ENCODE data around the gene ALLC. TPM values are rescaled to one million over a fixed set of nuclear protein-coding genes. Genes with fewer than 3 reads are reported as not detected.
"Not testable (repeated sequence)": the region's sequence is repeated elsewhere in the genome, so short reads cannot be mapped to it uniquely, and the experiment has no call there.

The ALLC gene
- total RNA-seq, 2 donors from 2014 or later = not detected

DNA sequence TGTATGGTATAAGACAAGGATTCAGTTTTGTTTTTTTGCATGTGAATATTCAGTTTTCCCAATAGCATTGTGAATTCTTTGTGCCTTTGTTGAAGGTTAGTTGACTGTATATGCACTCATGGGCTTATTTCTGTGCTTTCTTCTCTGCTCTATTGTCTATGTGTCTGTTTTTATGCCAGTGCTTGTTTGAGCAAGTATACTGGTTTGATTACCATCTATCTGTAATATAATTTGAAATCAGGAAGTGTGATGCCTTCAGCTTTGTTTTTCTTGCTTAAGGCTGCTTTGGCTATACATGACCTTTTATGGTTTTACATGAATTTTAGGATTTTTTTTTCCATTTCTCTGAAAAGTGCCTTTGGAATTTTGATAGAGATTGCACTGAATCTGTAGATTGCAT, 39.6 kb upstream of the ALLC start:
- no peak for ATAC-seq
- H3K4me3 Mint-ChIP-seq = no peak overlapping the region
- DNase-seq = no peak
- H3K9me3 ChIP-seq (ENCODE audit: control insufficient read depth, low read length, poor library complexity, severe bottlenecking) = no peaks in the 10 kb centered on the region
- H3K27ac Mint-ChIP-seq = no peak overlapping the region
- peaks cover 2% of the 10 kb centered on the region for H3K4me1 Mint-ChIP-seq
- H3K27me3 Mint-ChIP-seq = peaks cover 6% of the 10 kb centered on the region
- H3K36me3 Mint-ChIP-seq (ENCODE audit: low read depth) = peaks cover 2% of the 10 kb centered on the region

GRCh38 chr2:3619033-3619432, 39.0 kb upstream of the ALLC start:
- ATAC-seq (no peak), DNase-seq (no peak)
- peaks cover 2% of the 10 kb centered on the region for H3K36me3 Mint-ChIP-seq (ENCODE audit: low read depth)
- H3K4me3 Mint-ChIP-seq = no peak overlapping the region
- no peak overlapping the region for H3K27ac Mint-ChIP-seq
- no peaks in the 10 kb centered on the region for H3K9me3 ChIP-seq (ENCODE audit: control insufficient read depth, low read length, poor library complexity, severe bottlenecking)
- peaks cover 6% of the 10 kb centered on the region for H3K27me3 Mint-ChIP-seq
- H3K4me1 Mint-ChIP-seq = peaks cover 2% of the 10 kb centered on the region

- H3K4me3 Mint-ChIP-seq; ATAC-seq; H3K27ac Mint-ChIP-seq; H3K4me1 Mint-ChIP-seq; H3K9me3 ChIP-seq (ENCODE audit: control insufficient read depth, low read length, poor library complexity, severe bottlenecking); H3K36me3 Mint-ChIP-seq (ENCODE audit: low read depth); H3K27me3 Mint-ChIP-seq; DNase-seq: not testable (repeated sequence)
Measured at GRCh38 chr2:3619661-3620060, 38.3 kb upstream of the ALLC start.

GRCh38 chr2:3620834-3621233, 37.2 kb upstream of the ALLC start:
- peaks cover 2% of the 10 kb centered on the region for H3K4me1 Mint-ChIP-seq
- ATAC-seq = no peak

DNA sequence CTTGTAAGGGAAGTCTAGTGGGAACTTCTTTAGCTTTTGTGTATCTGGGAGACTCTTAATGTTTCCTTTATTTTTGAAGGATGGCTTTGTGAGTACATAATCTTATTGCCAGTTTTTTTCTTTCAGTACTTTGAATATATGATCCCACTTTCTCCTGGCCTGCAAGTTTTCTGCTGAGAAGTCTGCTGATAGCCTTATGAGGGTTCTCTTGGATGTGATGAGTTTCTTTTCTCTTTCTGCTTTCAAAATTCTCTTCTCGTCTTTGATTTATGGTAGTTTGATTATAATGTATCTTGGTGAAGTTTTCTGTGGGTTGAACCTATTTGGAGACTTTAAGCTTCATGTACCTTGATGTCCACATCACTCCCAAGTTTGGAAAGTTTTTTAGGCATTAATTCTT, 35.0 kb upstream of the ALLC start:
- no peaks in the 10 kb centered on the region for H3K9me3 ChIP-seq (ENCODE audit: control insufficient read depth, low read length, poor library complexity, severe bottlenecking)
- H3K4me3 Mint-ChIP-seq = no peak overlapping the region
- peaks cover 5% of the 10 kb centered on the region for H3K4me1 Mint-ChIP-seq
- peaks cover 20% of the 10 kb centered on the region for H3K27me3 Mint-ChIP-seq
- H3K27ac Mint-ChIP-seq = no peak overlapping the region
- H3K36me3 Mint-ChIP-seq (ENCODE audit: low read depth) = peaks cover 5% of the 10 kb centered on the region
- ATAC-seq = no peak
- no peak for DNase-seq

More at GRCh38 chr2:3620834-3621233, 37.2 kb upstream of the ALLC start:
- peaks cover 2% of the 10 kb centered on the region for H3K36me3 Mint-ChIP-seq (ENCODE audit: low read depth)
- H3K9me3 ChIP-seq (ENCODE audit: control insufficient read depth, low read length, poor library complexity, severe bottlenecking) = no peaks in the 10 kb centered on the region
- DNase-seq = no peak
- H3K4me3 Mint-ChIP-seq = no peak overlapping the region
- H3K27ac Mint-ChIP-seq = no peak overlapping the region
- peaks cover 6% of the 10 kb centered on the region for H3K27me3 Mint-ChIP-seq

GRCh38 chr2:3624059-3624794, 33.8 kb upstream of the ALLC start:
- DNase-seq (no peak), ATAC-seq (no peak)
- peaks cover 32% of the 10 kb centered on the region for H3K27me3 Mint-ChIP-seq

GRCh38 chr2:3625186-3625585, 32.8 kb upstream of the ALLC start:
- peaks cover 5% of the 10 kb centered on the region for H3K36me3 Mint-ChIP-seq (ENCODE audit: low read depth)
- H3K4me3 Mint-ChIP-seq = no peak overlapping the region
- DNase-seq = no peak
- ATAC-seq = no peak
- H3K27me3 Mint-ChIP-seq = peaks cover 38% of the 10 kb centered on the region
- H3K4me1 Mint-ChIP-seq = peaks cover 5% of the 10 kb centered on the region
- H3K27ac Mint-ChIP-seq = no peak overlapping the region
- H3K9me3 ChIP-seq (ENCODE audit: control insufficient read depth, low read length, poor library complexity, severe bottlenecking) = no peaks in the 10 kb centered on the region

More at GRCh38 chr2:3624059-3624794, 33.8 kb upstream of the ALLC start:
- H3K4me1 Mint-ChIP-seq = peaks cover 3% of the 10 kb centered on the region
- H3K9me3 ChIP-seq (ENCODE audit: control insufficient read depth, low read length, poor library complexity, severe bottlenecking) = no peaks in the 10 kb centered on the region
- H3K27ac Mint-ChIP-seq = no peak overlapping the region
- peaks cover 5% of the 10 kb centered on the region for H3K36me3 Mint-ChIP-seq (ENCODE audit: low read depth)
- no peak overlapping the region for H3K4me3 Mint-ChIP-seq

- Mint-ChIP-seq H3K36me3 (ENCODE audit: low read depth) (peaks cover 5% of the 10 kb centered on the region), H3K27me3 (peaks cover 32% of the 10 kb centered on the region), H3K27ac (no peak overlapping the region), H3K4me3 (no peak overlapping the region), H3K4me1 (peaks cover 5% of the 10 kb centered on the region)
- no peak for DNase-seq
- no peaks in the 10 kb centered on the region for H3K9me3 ChIP-seq (ENCODE audit: control insufficient read depth, low read length, poor library complexity, severe bottlenecking)
- no peak for ATAC-seq
Measured at GRCh38 chr2:3626118-3626811, 31.7 kb upstream of the ALLC start.

DNA sequence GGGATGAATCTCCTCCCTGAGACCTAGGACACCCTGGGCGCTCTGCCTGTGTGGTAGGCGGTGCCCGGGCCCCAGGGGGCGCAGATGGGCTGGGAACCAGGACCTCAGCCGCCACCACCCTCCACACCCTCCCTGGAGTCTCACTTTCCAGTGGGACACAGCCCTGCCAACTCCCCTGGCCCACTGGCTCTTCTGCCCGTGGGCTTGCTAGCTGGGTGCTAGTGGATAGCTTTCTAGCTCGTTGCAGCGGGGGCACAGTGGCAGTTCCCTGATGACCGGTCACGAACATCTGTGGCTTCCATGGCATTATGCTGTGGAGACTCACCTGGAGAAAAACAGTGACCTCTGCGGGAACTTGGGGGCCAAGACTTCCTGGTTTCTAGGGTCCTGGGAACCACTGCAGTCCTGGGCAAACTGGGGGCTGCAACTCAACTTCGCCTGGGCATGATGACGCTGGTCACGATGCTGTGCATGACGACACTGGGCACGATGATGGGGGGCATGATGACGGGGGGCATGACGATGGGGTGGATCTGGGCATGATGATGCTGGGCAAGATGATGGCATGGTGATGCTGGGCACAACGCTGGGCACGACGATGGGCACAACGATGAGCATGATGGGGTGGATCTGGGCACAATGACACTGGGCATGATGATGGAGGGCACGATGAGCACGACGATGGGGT, 31.0 kb upstream of the ALLC start:
- no peak for DNase-seq
- no peaks in the 10 kb centered on the region for H3K9me3 ChIP-seq (ENCODE audit: control insufficient read depth, low read length, poor library complexity, severe bottlenecking)
- no peak for ATAC-seq
- Mint-ChIP-seq H3K36me3 (ENCODE audit: low read depth) (peaks cover 5% of the 10 kb centered on the region), H3K4me1 (peaks cover 5% of the 10 kb centered on the region), H3K27ac (no peak overlapping the region), H3K27me3 (peaks cover 32% of the 10 kb centered on the region), H3K4me3 (no peak overlapping the region)

DNA sequence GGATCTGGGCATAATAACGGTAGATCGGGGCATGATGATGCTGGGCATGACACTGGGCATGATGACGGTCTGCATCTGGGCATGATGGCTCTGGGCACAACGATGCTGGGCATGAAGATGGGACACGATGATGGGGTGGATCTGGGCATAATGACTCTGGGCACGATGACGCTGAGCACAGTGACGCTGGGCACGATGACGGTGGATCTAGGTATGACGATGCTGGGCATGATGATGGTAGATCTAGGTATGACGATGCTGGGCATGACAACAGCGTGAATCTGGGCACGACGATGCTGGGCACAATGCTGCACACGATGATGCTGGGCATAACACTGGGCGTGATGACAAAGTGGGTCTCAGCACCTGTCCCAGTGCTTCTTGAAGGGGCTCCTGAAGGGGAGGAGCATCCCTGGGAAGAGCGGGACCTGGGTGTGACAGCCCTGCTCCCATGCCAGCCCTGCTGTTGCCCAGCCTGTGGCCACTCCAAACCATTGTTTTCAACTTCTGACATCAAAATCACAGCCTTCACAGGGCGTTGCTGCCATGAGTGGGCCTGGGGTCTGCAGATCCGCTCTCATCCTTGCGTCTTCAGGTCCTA, 30.4 kb upstream of the ALLC start:
- peaks cover 5% of the 10 kb centered on the region for H3K4me1 Mint-ChIP-seq
- no peak overlapping the region for H3K4me3 Mint-ChIP-seq
- peaks cover 32% of the 10 kb centered on the region for H3K27me3 Mint-ChIP-seq
- H3K36me3 Mint-ChIP-seq (ENCODE audit: low read depth) = peaks cover 5% of the 10 kb centered on the region
- H3K27ac Mint-ChIP-seq = no peak overlapping the region
- no peak for DNase-seq
- no peaks in the 10 kb centered on the region for H3K9me3 ChIP-seq (ENCODE audit: control insufficient read depth, low read length, poor library complexity, severe bottlenecking)
- no peak for ATAC-seq

DNA sequence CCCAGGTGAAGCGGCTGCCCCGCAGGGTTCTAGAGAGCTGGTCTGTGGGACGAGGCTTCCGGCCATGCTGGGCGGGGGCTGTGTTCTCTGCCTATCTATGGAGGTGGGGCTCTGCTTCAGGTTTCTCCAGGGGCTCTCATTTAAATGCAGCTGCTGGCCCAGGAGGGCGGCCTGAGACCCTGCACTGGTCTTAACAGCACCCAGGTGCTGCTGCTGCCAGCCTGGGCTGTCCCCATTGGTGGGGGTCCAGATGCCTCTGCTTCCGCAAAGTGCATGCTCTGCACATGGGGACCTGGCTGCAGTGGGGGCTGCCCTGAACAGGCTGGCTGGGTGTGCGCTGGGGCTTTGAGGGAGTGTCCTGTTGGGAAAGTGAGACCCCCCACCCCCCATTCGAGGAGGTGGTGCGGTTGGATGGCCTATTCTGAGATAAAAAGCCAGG, 29.7 kb upstream of the ALLC start:
- no peaks in the 10 kb centered on the region for H3K9me3 ChIP-seq (ENCODE audit: control insufficient read depth, low read length, poor library complexity, severe bottlenecking)
- H3K27me3 Mint-ChIP-seq = peaks cover 34% of the 10 kb centered on the region
- DNase-seq (no peak), ATAC-seq (no peak)
- peaks cover 5% of the 10 kb centered on the region for H3K4me1 Mint-ChIP-seq
- H3K4me3 Mint-ChIP-seq = no peak overlapping the region
- H3K36me3 Mint-ChIP-seq (ENCODE audit: low read depth) = peaks cover 5% of the 10 kb centered on the region
- no peak overlapping the region for H3K27ac Mint-ChIP-seq

DNA sequence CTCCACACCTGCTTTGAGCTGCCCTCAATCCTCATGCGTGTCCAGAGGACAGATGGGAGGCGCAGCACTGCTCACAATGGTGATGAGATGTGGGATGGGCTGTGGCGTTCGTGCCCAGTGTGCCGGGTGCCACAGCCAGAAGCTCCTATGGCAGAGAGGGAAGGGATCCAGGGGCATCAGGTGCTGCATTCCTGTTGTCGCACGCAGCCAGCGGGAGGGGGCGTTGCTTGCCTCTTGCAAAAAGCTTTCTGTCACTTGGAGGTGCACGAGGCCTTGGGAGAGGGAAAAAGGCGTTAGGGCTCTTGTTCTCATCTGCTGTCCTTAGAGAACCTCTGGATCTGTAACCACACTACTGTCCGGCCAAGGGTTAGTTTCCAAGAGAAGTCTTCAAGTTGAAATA, 29.2 kb upstream of the ALLC start:
- no peak for ATAC-seq
- Mint-ChIP-seq H3K4me1 (peaks cover 5% of the 10 kb centered on the region), H3K36me3 (ENCODE audit: low read depth) (peaks cover 5% of the 10 kb centered on the region), H3K27me3 (peaks cover 39% of the 10 kb centered on the region), H3K4me3 (no peak overlapping the region), H3K27ac (no peak overlapping the region)
- H3K9me3 ChIP-seq (ENCODE audit: control insufficient read depth, low read length, poor library complexity, severe bottlenecking) = no peaks in the 10 kb centered on the region
- no peak for DNase-seq

DNA sequence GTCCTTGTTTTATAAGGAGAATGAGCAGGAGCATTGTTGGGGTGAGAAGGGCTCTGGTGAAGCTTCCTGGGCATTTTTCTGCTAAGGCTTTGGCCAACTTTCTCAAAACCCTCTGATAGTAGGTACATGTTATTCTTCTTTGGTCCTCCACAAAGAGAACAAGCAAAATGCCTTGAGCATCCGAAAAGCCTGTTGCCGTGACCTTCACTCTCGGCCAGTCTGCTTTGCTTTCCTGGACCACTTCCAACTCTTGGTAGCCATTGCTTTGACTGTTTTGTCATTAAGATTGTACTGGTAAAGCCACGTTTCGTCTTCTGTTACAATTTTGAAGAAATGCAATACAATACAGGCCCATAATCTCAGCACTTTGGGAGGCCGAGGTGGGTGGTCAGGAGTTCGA, 27.4 kb upstream of the ALLC start:
- no peak for ATAC-seq
- peaks cover 5% of the 10 kb centered on the region for H3K4me1 Mint-ChIP-seq
- no peaks in the 10 kb centered on the region for H3K9me3 ChIP-seq (ENCODE audit: control insufficient read depth, low read length, poor library complexity, severe bottlenecking)
- H3K4me3 Mint-ChIP-seq = no peak overlapping the region
- H3K27me3 Mint-ChIP-seq = peaks cover 45% of the 10 kb centered on the region
- peaks cover 5% of the 10 kb centered on the region for H3K36me3 Mint-ChIP-seq (ENCODE audit: low read depth)
- no peak overlapping the region for H3K27ac Mint-ChIP-seq
- no peak for DNase-seq

Data from T-helper 17 cell (primary cell).